BLaER1 treated with 17β-estradiol and CSF1 and Interleukin-3, amounts not matched to agents 10 nM and 100 nM (cell line): ENCODE results near the gene BTN3A1.
"Not testable (repeated sequence)": the region's sequence is repeated elsewhere in the genome, so short reads cannot be mapped to it uniquely, and the experiment has no call there.

Experiments
- H3K27ac ChIP-seq, 11 experiments: shearing (Covaris generic); formaldehyde crosslinking; 2 replicates each; pipeline ENCODE4 v1.8.1; 2022
- H3K27me3 ChIP-seq, 11 experiments: shearing (Covaris generic); formaldehyde crosslinking; 2 replicates each; pipeline ENCODE4 v1.8.1; 2022
- H3K36me3 ChIP-seq, 11 experiments: shearing (Covaris generic); formaldehyde crosslinking; 2 replicates each; pipeline ENCODE4 v1.8.1; 2022
- H3K4me1 ChIP-seq, 10 experiments: shearing (Covaris generic); formaldehyde crosslinking; 2 replicates each; pipeline ENCODE4 v1.8.1; 2022
- H3K4me2 ChIP-seq, 11 experiments: shearing (Covaris generic); formaldehyde crosslinking; 2 replicates each; pipeline ENCODE4 v1.8.1; 2022
- H3K4me3 ChIP-seq, 10 experiments: shearing (Covaris generic); formaldehyde crosslinking; 2 replicates each; pipeline ENCODE4 v1.8.1; 2022
- H3K9ac ChIP-seq, 11 experiments: shearing (Covaris generic); formaldehyde crosslinking; 2 replicates each; pipeline ENCODE4 v1.8.1; 2022
- H3K9me3 ChIP-seq, 11 experiments: shearing (Covaris generic); formaldehyde crosslinking; replicated peaks in 1 of 11; 2 replicates each; pipeline ENCODE4 v1.8.1; 2022
- H4K20me1 ChIP-seq, 11 experiments: shearing (Covaris generic); formaldehyde crosslinking; 2 replicates each; pipeline ENCODE4 v1.8.1; 2022
- Cebpa-rat ChIP-seq, 11 experiments: shearing (Covaris generic); IDR thresholded peaks; 2 replicates each; pipeline ENCODE4 v1.8.1; 2022

BTN3A1 gene

DNA sequence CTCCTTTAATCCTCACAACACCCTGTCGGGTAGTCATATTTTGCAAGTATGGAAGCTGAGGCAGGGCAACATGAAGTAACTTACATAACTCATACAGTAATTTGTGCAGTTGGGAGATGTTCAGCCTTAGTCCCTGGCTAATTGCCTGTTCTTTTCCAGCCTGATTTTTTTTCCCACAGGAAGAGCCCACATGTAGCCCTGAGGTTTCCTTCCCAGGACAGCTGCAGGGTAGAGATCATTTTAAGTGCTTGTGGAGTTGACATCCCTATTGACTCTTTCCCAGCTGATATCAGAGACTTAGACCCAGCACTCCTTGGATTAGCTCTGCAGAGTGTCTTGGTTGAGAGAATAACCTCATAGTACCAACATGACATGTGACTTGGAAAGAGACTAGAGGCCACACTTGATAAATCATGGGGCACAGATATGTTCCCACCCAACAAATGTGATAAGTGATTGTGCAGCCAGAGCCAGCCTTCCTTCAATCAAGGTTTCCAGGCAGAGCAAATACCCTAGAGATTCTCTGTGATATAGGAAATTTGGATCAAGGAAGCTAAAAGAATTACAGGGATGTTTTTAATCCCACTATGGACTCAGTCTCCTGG lies 50.7 kb downstream of the BTN3A1 start:
- H3K9me3 ChIP-seq: no peaks in the 10 kb centered on the region
- no peak overlapping the region for H3K4me3 ChIP-seq
- no peaks in the 10 kb centered on the region for H4K20me1 ChIP-seq
- H3K4me2 ChIP-seq: peak overlapping the region in 3 of 11 experiments; percentile 13 to 74 (median 18); a peak in 1 of 22 replicates
- H3K9ac ChIP-seq: no peak overlapping the region
- H3K27me3 ChIP-seq: no peaks in the 10 kb centered on the region
- peaks cover 0 to 35% (median 3%) of the 10 kb centered on the region in 11 experiments; a peak in 8 of 22 replicates for H3K36me3 ChIP-seq
- no peak overlapping the region for H3K27ac ChIP-seq
- peaks cover 37 to 53% (median 44%) of the 10 kb centered on the region in 10 experiments for H3K4me1 ChIP-seq
- TF ChIP-seq Cebpa-rat (IDR thresholded peaks at IDR 0.05): no peak

GRCh38 chr6:26454631-26455030 lies 52.6 kb downstream of the BTN3A1 start:
- TF ChIP-seq Cebpa-rat (IDR thresholded peaks at IDR 0.05): no peak
- Histone ChIP-seq H3K9ac (no peak overlapping the region), H3K4me1 (peaks cover 45 to 63% (median 54%) of the 10 kb centered on the region in 10 experiments), H3K27me3 (no peaks in the 10 kb centered on the region), H4K20me1 (peaks cover 0 to 13% (median 6%) of the 10 kb centered on the region in 11 experiments; a peak in 11 of 22 replicates), H3K36me3 (peaks cover 4 to 28% (median 8%) of the 10 kb centered on the region in 11 experiments), H3K4me3 (no peak overlapping the region), H3K4me2 (peak overlapping the region; percentile 60 to 98 (median 71)), H3K27ac (peak overlapping the region in 6 of 11 experiments; percentile 6 to 53 (median 32); a peak in 6 of 22 replicates), H3K9me3 (no peaks in the 10 kb centered on the region)

- peaks cover 0 to 21% (median 14%) of the 10 kb centered on the region in 11 experiments; a peak in 13 of 22 replicates for H4K20me1 ChIP-seq
- H3K4me3 ChIP-seq: no peak overlapping the region
- H3K4me2 ChIP-seq: peak overlapping the region; percentile 60 to 98 (median 71); a peak in 21 of 22 replicates
- H3K9me3 ChIP-seq: no peaks in the 10 kb centered on the region
- peak overlapping the region in 2 of 11 experiments; percentile 3 to 34; a peak in 1 of 22 replicates for H3K27ac ChIP-seq
- H3K27me3 ChIP-seq: no peaks in the 10 kb centered on the region
- H3K4me1 ChIP-seq: peaks cover 53 to 71% (median 62%) of the 10 kb centered on the region in 10 experiments
- H3K9ac ChIP-seq: no peak overlapping the region
- peaks cover 12 to 28% (median 15%) of the 10 kb centered on the region in 11 experiments for H3K36me3 ChIP-seq
- no peak for TF ChIP-seq Cebpa-rat (IDR thresholded peaks at IDR 0.05)
Measured at GRCh38 chr6:26455357-26455970, 53.4 kb downstream of the BTN3A1 start.

DNA sequence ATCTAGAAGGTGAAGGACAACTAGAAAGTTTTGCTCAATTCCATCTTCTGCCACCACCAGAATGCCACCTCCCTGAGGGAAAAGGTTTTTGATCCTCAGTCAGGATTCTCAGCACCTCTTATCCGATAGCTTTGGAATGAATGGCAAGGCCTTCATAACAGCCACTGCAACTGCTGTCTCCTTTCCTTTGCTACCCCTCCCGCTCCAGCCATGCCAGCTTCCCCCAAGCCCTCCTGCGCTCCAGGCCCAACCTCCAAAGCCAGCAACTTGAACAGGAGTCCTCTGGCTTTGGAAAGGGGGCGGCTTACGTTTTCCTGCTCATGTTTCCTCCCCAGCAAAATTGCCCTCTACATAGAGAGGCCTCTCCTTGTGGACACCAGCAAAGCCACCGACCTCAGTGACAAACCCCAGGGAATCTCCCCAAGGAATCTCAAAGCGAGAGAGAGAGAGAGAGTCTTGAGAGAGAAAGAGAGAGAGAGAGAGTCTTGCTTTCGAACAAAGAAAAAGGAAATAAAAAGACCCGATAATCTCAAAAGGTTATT lies 55.3 kb downstream of the BTN3A1 start:
- Histone ChIP-seq H3K4me2 (peak overlapping the region; percentile 81 to 98 (median 91)), H3K4me1 (peaks cover 61 to 85% (median 74%) of the 10 kb centered on the region in 10 experiments), H3K27ac (peak overlapping the region; percentile 86 to 98 (median 95); a peak in 21 of 22 replicates), H3K4me3 (peak overlapping the region; percentile 78 to 91 (median 82)), H3K9ac (peak overlapping the region; percentile 88 to 98 (median 94); a peak in 21 of 22 replicates), H4K20me1 (peaks cover 0 to 35% (median 25%) of the 10 kb centered on the region in 11 experiments; a peak in 13 of 22 replicates), H3K36me3 (peaks cover 30 to 35% (median 34%) of the 10 kb centered on the region in 11 experiments), H3K9me3 (no peaks in the 10 kb centered on the region), H3K27me3 (no peaks in the 10 kb centered on the region)
- no peak for TF ChIP-seq Cebpa-rat (IDR thresholded peaks at IDR 0.05)

GRCh38 chr6:26457806-26458688 lies 56.0 kb downstream of the BTN3A1 start, which contains the start of gene BTN2A1:
BTN2A1 (plus strand) TSS chr6:26457955; CDS start chr6:26458637, 682 bp downstream.
- Histone ChIP-seq H3K36me3 (peaks cover 38 to 42% (median 41%) of the 10 kb centered on the region in 11 experiments), H4K20me1 (peaks cover 0 to 42% (median 31%) of the 10 kb centered on the region in 11 experiments; a peak in 13 of 22 replicates)

DNA sequence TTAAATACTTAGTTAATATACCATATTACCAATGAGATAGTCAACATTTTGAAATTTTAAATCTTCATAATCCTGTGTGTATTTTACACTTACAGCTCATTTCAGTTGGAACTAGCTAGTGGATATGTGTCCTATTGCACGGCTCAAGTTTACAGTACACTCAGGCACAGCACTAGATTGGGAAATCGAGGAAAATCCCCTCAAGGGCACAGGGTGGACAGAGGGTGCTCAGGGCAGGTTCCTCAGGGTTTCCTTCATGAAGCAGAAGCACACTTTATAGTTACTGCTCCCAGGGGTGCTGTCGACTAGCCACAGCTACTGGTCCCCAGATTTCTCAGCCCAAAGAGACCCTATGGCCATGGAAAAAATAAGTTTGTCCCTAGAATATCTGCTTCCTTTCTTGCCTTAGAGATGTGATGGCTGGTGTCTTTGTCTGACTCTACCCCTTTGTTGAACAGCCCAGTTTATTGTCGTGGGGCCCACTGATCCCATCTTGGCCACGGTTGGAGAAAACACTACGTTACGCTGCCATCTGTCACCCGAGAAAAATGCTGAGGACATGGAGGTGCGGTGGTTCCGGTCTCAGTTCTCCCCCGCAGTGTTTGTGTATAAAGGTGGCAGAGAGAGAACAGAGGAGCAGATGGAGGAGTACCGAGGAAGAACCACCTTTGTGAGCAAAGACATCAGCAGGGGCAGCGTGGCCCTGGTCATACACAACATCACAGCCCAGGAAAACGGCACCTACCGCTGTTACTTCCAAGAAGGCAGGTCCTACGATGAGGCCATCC lies 57.1 kb downstream of the BTN3A1 start:
- Histone ChIP-seq H3K36me3 (peaks cover 49 to 54% (median 53%) of the 10 kb centered on the region in 11 experiments), H3K9ac (peak overlapping the region; percentile 62 to 98 (median 94); a peak in 21 of 22 replicates)
- no peak for TF ChIP-seq Cebpa-rat (IDR thresholded peaks at IDR 0.05)

More at GRCh38 chr6:26457806-26458688, 56.0 kb downstream of the BTN3A1 start, which contains the start of gene BTN2A1:
- TF ChIP-seq Cebpa-rat (IDR thresholded peaks at IDR 0.05): no peak
- H3K4me1 ChIP-seq: peaks cover 61 to 78% (median 71%) of the 10 kb centered on the region in 10 experiments
- peak within 1 kb of the TSS; percentile 86 to 98 (median 95) for H3K27ac ChIP-seq
- H3K27me3 ChIP-seq: no peaks in the 10 kb centered on the region
- peak within 1 kb of the TSS; percentile 88 to 98 (median 94) for H3K9ac ChIP-seq
- peak within 1 kb of the TSS; percentile 81 to 98 (median 91) for H3K4me2 ChIP-seq
- H3K9me3 ChIP-seq: no peaks in the 10 kb centered on the region
- peak within 1 kb of the TSS; percentile 78 to 91 (median 82) for H3K4me3 ChIP-seq

DNA sequence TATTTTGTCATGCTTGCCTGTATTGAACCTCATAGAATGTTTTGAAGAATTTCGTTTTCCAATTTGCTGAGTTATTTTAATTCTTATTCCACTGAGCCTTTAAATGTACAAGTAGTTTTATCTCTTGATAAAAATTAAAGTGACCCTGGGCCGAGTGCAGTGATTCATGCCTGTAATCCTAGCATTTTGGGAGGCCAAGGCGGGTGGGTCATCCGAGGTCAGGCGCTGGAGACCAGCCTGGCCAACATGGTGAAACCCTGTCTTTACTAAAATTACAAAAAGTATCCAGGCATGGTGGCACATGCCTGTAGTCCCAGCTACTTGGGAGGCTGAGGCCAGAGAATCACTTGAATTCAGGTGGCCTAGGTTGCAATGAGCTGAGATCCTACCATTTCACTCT lies 59.3 kb downstream of the BTN3A1 start:
- H3K9me3 ChIP-seq, H3K27ac ChIP-seq, H3K27me3 ChIP-seq: not testable (repeated sequence)
- peak overlapping the region in 2 of 11 experiments; percentile 1 to 97; a peak in 2 of 22 replicates for H3K9ac ChIP-seq
- H3K36me3 ChIP-seq: peaks cover 71 to 75% (median 74%) of the 10 kb centered on the region in 11 experiments
- peaks cover 0 to 54% (median 34%) of the 10 kb centered on the region in 11 experiments; a peak in 14 of 22 replicates for H4K20me1 ChIP-seq
- H3K4me2 ChIP-seq: peak overlapping the region; percentile 66 to 98 (median 91); a peak in 20 of 22 replicates
- peak overlapping the region in 2 of 10 experiments; percentile 22 to 88; a peak in 3 of 20 replicates for H3K4me3 ChIP-seq
- H3K4me1 ChIP-seq: peaks cover 36 to 58% (median 41%) of the 10 kb centered on the region in 10 experiments

More for the DNA sequence above, 57.1 kb downstream of the BTN3A1 start:
- H3K27me3 ChIP-seq: no peaks in the 10 kb centered on the region
- peaks cover 0 to 47% (median 34%) of the 10 kb centered on the region in 11 experiments; a peak in 13 of 22 replicates for H4K20me1 ChIP-seq
- H3K4me2 ChIP-seq: peak overlapping the region; percentile 81 to 98 (median 91)
- H3K4me1 ChIP-seq: peaks cover 54 to 68% (median 62%) of the 10 kb centered on the region in 10 experiments
- peak overlapping the region in 2 of 11 experiments; percentile 94 to 95; a peak in 5 of 22 replicates for H3K27ac ChIP-seq
- peak overlapping the region; percentile 78 to 91 (median 82) for H3K4me3 ChIP-seq
- H3K9me3 ChIP-seq: no peaks in the 10 kb centered on the region
